RCC 7860 (cell line): ENCODE data around the gene SGMS1.

Experiments
- DNase-seq: peaks from one replicate; pipeline ENCODE4 v3.0.0-alpha.2; 2015; ENCODE audit warnings: low spot score
- FAIRE-seq: peaks from 2 replicates; lab custom pipeline; 2012; peaks lifted over from hg19 to GRCh38; lab: Jason Lieb, UNC

Gene SGMS1

GRCh38 chr10:50324680-50325393 lies 298.9 kb downstream of the SGMS1 start:
- DNase-seq (no peak), FAIRE-seq (no peak)

- DNase-seq: no peak
- no peak for FAIRE-seq
Measured at GRCh38 chr10:50324046-50324445, 299.7 kb downstream of the SGMS1 start.

GRCh38 chr10:50322077-50322476 lies 301.7 kb downstream of the SGMS1 start:
- no peak for FAIRE-seq

GRCh38 chr10:50318129-50318528 lies 305.6 kb downstream of the SGMS1 start:
- FAIRE-seq (no peak), DNase-seq (no peak)

More at GRCh38 chr10:50322077-50322476, 301.7 kb downstream of the SGMS1 start:
- DNase-seq: no peak

DNA sequence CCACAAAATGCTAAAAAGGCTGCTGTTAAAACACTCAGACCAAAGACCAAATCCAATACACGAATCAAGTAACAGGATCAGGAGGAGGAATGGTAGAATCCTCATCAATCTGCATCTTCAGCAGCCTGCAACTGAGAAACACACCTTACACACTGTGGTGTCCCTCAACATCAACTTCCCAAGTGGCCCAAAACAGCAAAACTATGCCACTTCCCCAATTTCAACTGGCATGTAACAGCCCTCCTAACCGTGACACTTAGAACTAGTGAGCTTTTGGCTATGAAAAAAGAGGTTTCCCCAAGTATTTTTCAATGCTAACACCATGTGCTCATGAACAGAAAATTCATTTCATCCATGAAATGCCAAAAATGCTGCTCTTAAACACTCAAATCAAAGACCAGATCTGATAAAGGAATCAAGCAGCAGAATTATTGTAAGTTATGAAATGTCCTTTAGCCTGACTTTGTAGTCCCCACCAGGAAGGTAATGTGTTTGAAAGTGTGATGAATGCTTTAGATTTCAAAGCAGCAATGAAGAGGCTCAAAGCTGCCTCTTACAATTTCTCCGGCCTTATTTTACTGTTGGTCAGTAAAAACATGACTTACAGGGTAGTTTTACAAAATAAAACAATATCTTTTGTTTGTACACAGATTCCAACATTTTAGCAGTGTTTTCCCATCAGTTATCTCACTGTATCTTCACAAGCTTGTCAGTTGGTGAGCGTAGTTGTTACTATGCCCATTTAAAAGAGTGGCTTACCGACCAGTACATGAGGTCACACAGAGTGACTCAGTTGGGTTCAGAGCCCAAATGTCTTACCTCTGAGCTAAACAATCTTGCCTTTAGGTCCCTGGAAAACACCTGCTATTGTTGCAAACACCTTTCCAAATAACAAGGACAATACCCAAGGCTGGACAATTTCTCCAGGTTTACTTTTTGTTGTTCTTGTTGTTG lies 306.8 kb downstream of the SGMS1 start:
- FAIRE-seq (no peak), DNase-seq (no peak)

DNA sequence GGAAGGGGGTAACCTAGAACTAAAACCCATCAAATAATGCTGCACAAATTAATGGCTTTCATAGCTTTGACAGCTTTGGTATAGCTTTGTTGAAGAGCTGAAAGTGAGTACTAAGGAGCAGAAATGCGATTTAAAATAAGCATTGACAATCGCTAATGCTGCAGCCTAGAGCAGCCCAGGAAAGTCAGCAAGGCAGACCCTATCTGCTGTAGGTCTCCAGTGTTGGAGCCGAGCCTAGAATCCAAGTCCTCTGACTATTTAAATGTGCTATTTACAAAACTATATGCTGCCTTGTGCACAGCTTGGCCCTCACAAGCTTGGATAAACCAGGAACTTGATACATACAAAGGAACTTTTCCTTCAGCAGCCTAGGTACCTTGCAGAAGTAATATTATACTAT lies 307.6 kb downstream of the SGMS1 start:
- FAIRE-seq (no peak), DNase-seq (no peak)

GRCh38 chr10:50315424-50315823 lies 308.3 kb downstream of the SGMS1 start:
- no peak for DNase-seq
- FAIRE-seq: no peak

DNA sequence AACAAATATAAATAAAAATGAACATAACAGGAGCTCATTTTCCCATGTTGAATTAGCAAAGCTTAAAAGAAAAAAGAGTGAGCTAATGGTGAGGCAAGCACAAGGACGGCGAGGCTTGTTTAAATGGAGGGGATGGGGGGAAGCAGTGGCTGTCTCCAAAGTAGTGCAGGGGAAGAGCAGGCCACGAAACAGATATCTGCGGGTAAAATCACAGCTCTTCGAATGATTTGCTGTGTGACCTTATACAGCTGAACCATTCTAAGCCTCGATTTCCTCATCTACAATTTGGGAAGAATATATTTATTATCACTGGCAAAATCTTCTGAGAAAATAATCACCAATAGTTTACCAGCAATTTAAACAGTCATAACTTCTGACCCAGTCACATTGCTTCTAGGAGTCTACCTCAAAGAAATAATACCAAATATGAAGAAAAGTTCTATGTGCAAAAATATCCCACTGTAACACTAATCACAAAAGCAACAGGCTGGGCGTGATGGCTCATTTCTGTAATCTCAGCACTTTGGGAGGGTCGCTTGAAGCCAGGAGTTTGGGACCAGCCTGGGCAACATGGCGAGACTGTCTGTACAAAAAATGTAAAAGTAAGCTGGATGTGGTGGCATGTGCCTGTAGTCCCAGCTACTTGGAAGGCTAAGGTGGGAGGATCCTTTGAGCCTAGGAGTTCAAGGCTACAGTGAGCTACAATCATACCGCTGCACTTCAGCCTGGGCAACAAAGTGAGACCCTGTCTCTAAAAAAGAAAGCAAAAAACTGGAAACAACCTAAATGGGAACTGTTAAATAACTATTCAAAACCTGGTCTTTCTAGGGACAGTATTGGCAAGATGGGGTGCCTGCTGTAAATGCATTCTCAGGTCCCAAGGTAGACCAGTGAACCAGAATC lies 309.3 kb downstream of the SGMS1 start:
- DNase-seq (no peak), FAIRE-seq (no peak)

DNA sequence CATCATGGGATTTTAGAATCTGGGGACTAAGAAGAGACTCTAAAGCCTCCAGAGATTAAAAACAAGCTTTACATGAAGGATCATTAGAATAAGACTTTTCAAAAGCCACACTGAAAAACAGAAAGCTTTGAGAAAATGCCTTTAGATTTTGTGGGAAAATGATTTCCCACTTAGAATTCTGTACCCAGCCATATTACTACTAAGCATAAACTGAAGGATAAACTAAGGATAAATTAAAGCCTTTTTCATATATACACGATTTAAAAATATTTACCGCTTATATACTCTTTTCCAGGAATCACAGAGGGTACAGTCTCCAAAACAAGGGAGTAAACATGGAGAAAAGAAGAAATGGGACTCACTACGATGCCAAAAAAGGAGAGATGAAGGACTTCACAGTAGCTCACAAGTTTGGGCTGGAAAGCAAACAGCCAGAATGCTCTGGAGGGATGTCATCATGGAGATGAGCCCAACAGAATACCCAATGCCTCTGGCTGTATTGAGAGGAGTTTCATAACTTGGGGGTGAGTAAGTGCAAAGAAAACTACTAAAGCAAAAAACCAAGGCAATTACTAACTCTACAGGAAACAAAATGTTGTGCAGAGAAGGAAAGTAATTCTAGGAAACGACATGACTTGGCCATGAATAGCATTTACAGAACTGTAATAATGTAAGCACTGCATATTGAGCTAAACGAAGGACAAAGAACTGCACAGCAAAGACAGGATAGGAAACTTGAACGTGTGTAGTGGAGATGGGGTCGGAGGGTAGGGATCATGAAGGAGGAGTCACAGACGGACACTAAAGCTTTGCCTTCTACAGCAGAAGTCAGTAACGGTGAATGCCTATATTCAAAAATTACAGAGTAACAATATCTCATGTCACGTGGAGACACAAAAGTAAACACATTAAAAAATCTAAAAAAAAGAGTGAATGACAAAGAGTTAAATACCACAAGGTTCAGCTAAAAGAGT lies 311.0 kb downstream of the SGMS1 start:
- FAIRE-seq (no peak), DNase-seq (no peak)

DNA sequence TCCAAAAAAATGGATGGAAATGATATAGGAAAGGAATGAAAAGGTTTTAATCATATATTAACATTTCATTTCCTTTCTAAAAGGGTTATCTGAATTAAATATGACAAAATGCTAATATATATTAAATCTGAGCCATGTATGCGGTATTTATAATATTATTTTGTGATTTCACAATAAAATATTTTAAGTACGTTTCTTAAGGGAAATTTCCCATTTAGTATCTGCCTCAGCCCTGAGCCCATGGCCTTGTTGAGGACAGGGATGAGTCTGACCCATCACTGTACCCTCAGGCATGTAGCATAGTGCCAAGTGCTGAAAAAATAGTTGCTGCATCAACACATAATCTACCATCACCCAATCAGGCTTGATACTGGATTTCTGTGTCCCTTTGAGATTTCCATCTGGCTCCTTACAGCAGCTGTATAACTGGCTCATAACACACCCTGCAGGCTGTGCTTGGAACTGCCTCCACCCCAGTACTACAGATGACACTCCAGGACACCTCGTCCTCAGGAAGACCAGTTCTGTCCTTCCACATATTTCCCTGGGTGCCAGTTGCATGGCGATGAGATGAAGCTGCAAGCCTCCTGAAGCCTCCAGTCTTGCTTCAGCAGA lies 313.1 kb downstream of the SGMS1 start:
- FAIRE-seq: peak; percentile 8
- DNase-seq: no peak

DNA sequence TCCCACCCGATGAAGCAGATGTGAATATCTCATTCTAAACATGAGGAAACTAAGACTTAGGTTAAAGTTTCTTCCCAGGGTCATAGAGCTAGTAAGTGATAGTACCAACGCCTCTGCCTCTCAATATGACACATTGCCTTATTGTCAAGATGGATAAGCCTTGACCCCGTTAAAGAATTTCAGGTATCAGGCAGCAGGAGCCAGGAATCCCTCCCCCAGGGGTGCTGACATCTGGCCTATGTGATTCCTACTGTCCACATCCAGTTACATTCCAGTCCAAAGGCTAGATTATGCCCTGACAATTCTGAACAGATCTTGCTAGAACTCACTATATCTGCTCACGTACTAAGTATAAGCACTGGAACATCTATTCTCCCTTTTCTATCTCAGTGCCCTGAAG lies 314.4 kb downstream of the SGMS1 start:
- DNase-seq (no peak), FAIRE-seq (no peak)

DNA sequence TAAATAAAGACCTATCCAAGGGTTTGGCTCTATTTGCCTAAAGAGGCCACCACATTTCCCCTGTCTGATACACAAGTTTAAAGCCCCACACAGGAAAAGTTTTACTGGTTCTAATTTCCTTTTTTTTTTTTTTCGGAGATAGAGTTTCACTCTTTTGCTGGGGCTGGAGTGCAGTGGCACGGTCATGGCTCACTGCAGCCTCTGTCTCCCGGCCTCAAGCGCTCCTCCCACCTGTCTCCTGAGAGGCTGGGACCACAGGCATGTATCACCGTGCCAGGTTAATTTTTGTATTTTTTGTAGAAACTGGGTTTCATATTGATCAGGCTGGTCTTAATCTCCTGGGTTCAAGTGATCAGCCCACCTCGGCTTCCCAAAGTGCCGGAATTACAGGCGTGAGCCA lies 319.1 kb downstream of the SGMS1 start:
- no peak for FAIRE-seq
- no peak for DNase-seq

DNA sequence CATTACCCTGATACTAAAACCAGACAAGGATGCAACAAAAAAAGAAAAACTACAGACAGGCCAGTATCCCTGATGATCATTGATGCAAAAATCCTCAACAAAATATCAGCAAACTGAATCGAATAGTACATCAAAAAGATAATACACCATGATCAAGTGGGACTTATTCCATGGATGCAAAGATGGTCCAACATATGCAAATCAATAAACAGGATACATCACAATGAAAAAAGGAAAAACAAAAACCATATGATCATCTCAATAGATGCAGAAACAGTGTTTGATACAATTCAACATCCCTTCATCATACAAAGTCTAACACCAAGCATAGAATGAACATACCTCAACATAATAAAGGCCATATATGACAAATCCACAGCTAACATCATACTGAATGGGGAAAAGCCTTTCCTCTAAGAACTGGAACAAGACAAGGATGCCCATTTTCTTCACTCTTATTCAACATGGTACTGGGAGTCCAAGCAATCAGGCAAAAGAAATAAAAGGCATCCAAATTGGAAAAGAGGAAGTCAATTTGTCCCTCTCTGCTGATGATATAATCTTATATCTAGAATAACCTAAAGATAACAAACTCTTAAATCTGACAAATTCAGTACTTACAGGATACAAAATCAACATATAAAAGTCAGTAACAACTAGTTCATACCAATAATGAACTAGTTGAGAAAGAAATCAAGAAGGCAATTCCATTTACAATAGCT lies 323.6 kb downstream of the SGMS1 start:
- FAIRE-seq: no peak
- no peak for DNase-seq

- FAIRE-seq (no peak), DNase-seq (no peak)
Measured at GRCh38 chr10:50295367-50295766, 328.4 kb downstream of the SGMS1 start.

DNA sequence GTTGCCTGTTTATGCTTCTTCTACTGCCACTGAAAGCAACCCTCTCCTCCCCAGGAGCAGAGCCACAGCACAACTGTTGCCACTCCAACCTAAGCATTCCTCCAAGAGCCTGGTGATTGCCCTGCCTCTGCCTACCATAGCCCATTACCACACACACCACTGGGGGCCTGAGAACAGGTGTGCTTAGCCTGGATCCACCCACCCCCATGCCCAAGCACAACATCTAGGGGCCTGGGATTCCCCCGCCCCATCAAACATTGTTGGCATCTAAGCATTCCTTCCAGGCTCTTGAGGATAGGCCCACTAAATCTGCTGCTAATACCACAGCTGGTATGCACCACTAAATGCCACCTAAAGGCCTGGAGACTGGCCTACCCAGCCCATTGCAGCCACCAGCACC lies 329.2 kb downstream of the SGMS1 start:
- no peak for FAIRE-seq
- DNase-seq: no peak

- DNase-seq (no peak), FAIRE-seq (no peak)
Measured at GRCh38 chr10:50293513-50294313, 330.0 kb downstream of the SGMS1 start.

- FAIRE-seq (no peak), DNase-seq (no peak)
Measured at GRCh38 chr10:50291261-50291850, 332.4 kb downstream of the SGMS1 start.

GRCh38 chr10:50289196-50289595 lies 334.6 kb downstream of the SGMS1 start:
- FAIRE-seq (no peak), DNase-seq (no peak)
